ENCODE measurements around the gene AQP12B. TPM values are rescaled to one million over a fixed set of nuclear protein-coding genes. Genes with fewer than 3 reads are reported as not detected.
A peak's percentile ranks its signal among the peaks of the same experiment; 100 is the strongest.

Gene AQP12B
- total RNA-seq, 2 experiments from 2014 or later, result not detected

DNA sequence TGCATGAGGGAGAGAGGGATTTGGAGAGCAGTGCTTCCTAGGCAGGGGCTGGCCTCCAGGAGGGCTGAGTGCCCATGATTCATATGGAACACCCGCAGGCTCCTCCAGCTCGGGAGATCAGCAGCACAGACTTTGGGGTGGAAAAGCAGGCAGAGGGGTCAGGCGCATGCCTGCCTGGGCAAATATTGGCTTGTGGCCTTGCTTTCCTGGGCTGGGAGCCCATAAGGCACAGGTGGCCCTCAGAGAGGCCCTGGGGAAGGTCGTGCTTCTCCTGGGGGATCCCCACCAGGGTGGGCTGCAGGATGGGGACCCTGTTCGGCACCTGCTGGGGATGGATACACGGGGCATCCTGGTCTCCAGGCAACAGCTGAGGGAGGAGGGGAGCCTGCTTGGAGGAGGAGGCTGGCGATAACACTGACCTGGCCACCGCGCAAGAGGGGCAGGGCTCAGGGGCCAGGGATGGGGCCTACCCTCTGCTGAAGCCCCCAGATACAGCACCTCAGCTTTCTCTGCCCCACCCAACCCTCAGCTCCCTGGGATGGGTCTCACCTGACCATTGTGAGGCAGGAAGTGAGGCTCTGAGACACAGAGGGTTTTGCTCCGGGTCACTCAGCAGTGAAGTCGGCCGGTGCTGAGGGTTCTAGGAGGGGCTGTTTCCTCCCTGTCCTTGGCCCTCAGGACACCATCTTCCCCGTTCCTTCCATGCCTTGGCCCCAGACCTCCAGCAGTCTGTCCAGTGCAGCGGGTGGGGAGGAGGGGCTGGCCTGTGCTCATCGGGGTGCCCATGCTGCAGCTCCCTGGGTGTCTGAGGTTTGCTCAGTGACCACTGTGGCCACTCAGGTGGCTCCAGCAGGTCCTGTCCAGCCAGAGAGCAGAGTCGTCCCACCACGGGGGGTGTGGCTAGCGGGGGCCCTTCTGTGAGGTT lies 21.0 kb upstream of the AQP12B start:
- H3K36me3 Mint-ChIP-seq (ENCODE audit: low read depth), result no peaks in the 10 kb centered on the region
- H3K9me3 Mint-ChIP-seq, result no peaks in the 10 kb centered on the region
- Histone ChIP-seq H3K4me3 (ENCODE audit: low read length) (no peak overlapping the region), H3K36me3 (ENCODE audit: insufficient read depth, low read length) (no peaks in the 10 kb centered on the region), H3K27me3 (ENCODE audit: control insufficient read depth in 1 of 2, insufficient read depth in 2 of 2, low read length in 2 of 2) (no peaks in the 10 kb centered on the region), H3K9me3 (ENCODE audit: control insufficient read depth in 1 of 2, insufficient read depth in 1 of 2, low read length in 2 of 2) (no peaks in the 10 kb centered on the region), H3K4me1 (ENCODE audit: insufficient read depth, low read length) (peaks cover 20% of the 10 kb centered on the region), H3K27ac (ENCODE audit: low read depth in 1 of 2, low read length in 2 of 2) (no peak overlapping the region)
- H3K4me3 Mint-ChIP-seq, result no peak overlapping the region
- CTCF ChIA-PET, result no interaction called here
- POLR2A ChIA-PET, result interaction anchor here (1.2 kb wide), 3 partner anchors 117 to 143 kb away, joined by 3 to 8 read pairs (median 6); partner anchors contain the start of genes CAPN10, DUSP28 and RNPEPL1
- H3K4me1 Mint-ChIP-seq (ENCODE audit: low read depth), result peaks cover 12% of the 10 kb centered on the region
- DNase-seq (peak in 1 of 14 experiments; percentile 6), ATAC-seq (ENCODE audit: poor library complexity) (no peak)
- intact Hi-C loops (cut with DNase I, micrococcal nuclease), result loop anchor here in 1 of 2 experiments (10.0 kb wide), 1 partner anchor 189 kb away; no protein-coding TSS in a partner anchor
- H3K27me3 Mint-ChIP-seq, result peaks cover 20% of the 10 kb centered on the region
- H3K27ac Mint-ChIP-seq, result no peak overlapping the region
- TF ChIP-seq, protein P1, sequence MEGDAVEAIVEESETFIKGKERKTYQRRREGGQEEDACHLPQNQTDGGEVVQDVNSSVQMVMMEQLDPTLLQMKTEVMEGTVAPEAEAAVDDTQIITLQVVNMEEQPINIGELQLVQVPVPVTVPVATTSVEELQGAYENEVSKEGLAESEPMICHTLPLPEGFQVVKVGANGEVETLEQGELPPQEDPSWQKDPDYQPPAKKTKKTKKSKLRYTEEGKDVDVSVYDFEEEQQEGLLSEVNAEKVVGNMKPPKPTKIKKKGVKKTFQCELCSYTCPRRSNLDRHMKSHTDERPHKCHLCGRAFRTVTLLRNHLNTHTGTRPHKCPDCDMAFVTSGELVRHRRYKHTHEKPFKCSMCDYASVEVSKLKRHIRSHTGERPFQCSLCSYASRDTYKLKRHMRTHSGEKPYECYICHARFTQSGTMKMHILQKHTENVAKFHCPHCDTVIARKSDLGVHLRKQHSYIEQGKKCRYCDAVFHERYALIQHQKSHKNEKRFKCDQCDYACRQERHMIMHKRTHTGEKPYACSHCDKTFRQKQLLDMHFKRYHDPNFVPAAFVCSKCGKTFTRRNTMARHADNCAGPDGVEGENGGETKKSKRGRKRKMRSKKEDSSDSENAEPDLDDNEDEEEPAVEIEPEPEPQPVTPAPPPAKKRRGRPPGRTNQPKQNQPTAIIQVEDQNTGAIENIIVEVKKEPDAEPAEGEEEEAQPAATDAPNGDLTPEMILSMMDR (IDR thresholded peaks at IDR 0.05), result no peak

DNA sequence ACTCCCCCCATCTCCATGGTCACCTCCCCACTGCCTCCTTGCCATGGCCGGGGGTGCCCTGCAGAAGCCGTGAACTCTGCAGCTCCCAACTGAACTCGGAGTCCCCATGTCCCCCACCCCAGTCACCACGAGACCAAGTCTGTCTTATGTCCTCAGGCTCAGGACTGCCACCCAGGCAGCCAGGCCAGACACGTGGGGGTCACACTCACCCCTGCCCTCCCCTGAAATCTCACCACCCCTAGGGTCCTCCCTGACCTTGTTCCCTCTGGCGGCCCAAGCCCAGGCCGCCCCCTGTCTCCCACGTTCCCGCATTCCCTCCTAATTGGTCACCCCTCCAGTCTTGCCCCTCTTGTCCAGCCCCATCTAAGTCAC lies 19.9 kb upstream of the AQP12B start:
- H3K27ac ChIP-seq (ENCODE audit: low read depth in 1 of 2, low read length in 2 of 2), result no peak overlapping the region
- TF ChIP-seq, protein P1 (IDR thresholded peaks at IDR 0.05), result no peak
- H3K4me1 Mint-ChIP-seq (ENCODE audit: low read depth), result peaks cover 12% of the 10 kb centered on the region
- H3K36me3 ChIP-seq (ENCODE audit: insufficient read depth, low read length), result no peaks in the 10 kb centered on the region
- CTCF ChIA-PET, result no interaction called here
- intact Hi-C loops (cut with DNase I, micrococcal nuclease), result loop anchor here in 1 of 2 experiments (10.0 kb wide), 1 partner anchor 188 kb away; no protein-coding TSS in a partner anchor
- H3K9me3 Mint-ChIP-seq, result no peaks in the 10 kb centered on the region
- H3K36me3 Mint-ChIP-seq (ENCODE audit: low read depth), result no peaks in the 10 kb centered on the region
- no peak overlapping the region for H3K4me3 ChIP-seq (ENCODE audit: low read length)
- H3K27ac Mint-ChIP-seq, result no peak overlapping the region
- H3K4me3 Mint-ChIP-seq, result no peak overlapping the region
- peaks cover 15% of the 10 kb centered on the region for H3K27me3 Mint-ChIP-seq
- no peak for ATAC-seq (ENCODE audit: poor library complexity)
- H3K27me3 ChIP-seq (ENCODE audit: control insufficient read depth in 1 of 2, insufficient read depth in 2 of 2, low read length in 2 of 2), result no peaks in the 10 kb centered on the region
- peak in 1 of 14 experiments; percentile 3 for DNase-seq
- H3K4me1 ChIP-seq (ENCODE audit: insufficient read depth, low read length), result peaks cover 20% of the 10 kb centered on the region
- no peaks in the 10 kb centered on the region for H3K9me3 ChIP-seq (ENCODE audit: control insufficient read depth in 1 of 2, insufficient read depth in 1 of 2, low read length in 2 of 2)
- POLR2A ChIA-PET, result no interaction called here

GRCh38 chr2:240701736-240702639 lies 19.3 kb upstream of the AQP12B start:
- DNase-seq, result no peak
- no peak overlapping the region for H3K4me3 Mint-ChIP-seq
- no peaks in the 10 kb centered on the region for H3K36me3 Mint-ChIP-seq (ENCODE audit: low read depth)
- intact Hi-C loops (cut with DNase I, micrococcal nuclease), result loop anchor here in 1 of 2 experiments (10.0 kb wide), 1 partner anchor 187 kb away; no protein-coding TSS in a partner anchor
- no peak overlapping the region for H3K27ac Mint-ChIP-seq
- no peak overlapping the region for H3K4me3 ChIP-seq (ENCODE audit: low read length)
- TF ChIP-seq, protein P1 (IDR thresholded peaks at IDR 0.05), result no peak
- H3K9me3 ChIP-seq (ENCODE audit: control insufficient read depth in 1 of 2, insufficient read depth in 1 of 2, low read length in 2 of 2), result no peaks in the 10 kb centered on the region
- H3K27me3 ChIP-seq (ENCODE audit: control insufficient read depth in 1 of 2, insufficient read depth in 2 of 2, low read length in 2 of 2), result no peaks in the 10 kb centered on the region
- peaks cover 20% of the 10 kb centered on the region for H3K4me1 ChIP-seq (ENCODE audit: insufficient read depth, low read length)
- H3K27ac ChIP-seq (ENCODE audit: low read depth in 1 of 2, low read length in 2 of 2), result no peak overlapping the region
- H3K36me3 ChIP-seq (ENCODE audit: insufficient read depth, low read length), result no peaks in the 10 kb centered on the region
- H3K27me3 Mint-ChIP-seq, result peaks cover 15% of the 10 kb centered on the region
- ChIA-PET POLR2A (no interaction called here), CTCF (no interaction called here)
- H3K9me3 Mint-ChIP-seq, result no peaks in the 10 kb centered on the region
- no peak for ATAC-seq (ENCODE audit: poor library complexity)
- H3K4me1 Mint-ChIP-seq (ENCODE audit: low read depth), result peaks cover 12% of the 10 kb centered on the region

Measured in CD4-positive, alpha-beta T cell (primary cell).